Measurements from ENCODE around the gene PPP6R1. TPM values are rescaled to one million over a fixed set of nuclear protein-coding genes. Genes with fewer than 3 reads are reported as not detected.

PPP6R1 gene
- total and polyA plus RNA-seq, 2 experiments from 2014 or later = 37.1 to 76.0 TPM

- no peak overlapping the region for H2AFZ ChIP-seq
- no peak overlapping the region for H3K4me3 ChIP-seq
- DNase-seq (ENCODE audit: low spot score) = no peak
- H3K9me3 ChIP-seq (ENCODE audit: low read depth) = no peaks in the 10 kb centered on the region
- H3K27me3 ChIP-seq = no peaks in the 10 kb centered on the region
- H3K27ac ChIP-seq = no peak overlapping the region
- TF ChIP-seq CTCF (IDR thresholded peaks at IDR 0.05; ENCODE audit: poor library complexity) = no peak
- no peak for TF ChIP-seq EZH2phosphoT487 (IDR thresholded peaks at IDR 0.05; ENCODE audit: low read depth, severe bottlenecking, unreplicated experiment)
- TF ChIP-seq EZH2 (IDR thresholded peaks at IDR 0.05; ENCODE audit: borderline replicate concordance) = no peak
- no peaks in the 10 kb centered on the region for H3K79me2 ChIP-seq
- H4K20me1 ChIP-seq (ENCODE audit: insufficient read depth, poor library complexity, severe bottlenecking) = no peaks in the 10 kb centered on the region
- no peaks in the 10 kb centered on the region for H3K4me1 ChIP-seq (ENCODE audit: insufficient read depth)
- no peak overlapping the region for H3K4me2 ChIP-seq
- no peaks in the 10 kb centered on the region for H3K36me3 ChIP-seq (replicated peaks; ENCODE audit: insufficient read depth, low read depth)
- 98% methylated on average over 8 of the region's 8 CpGs for WGBS (ENCODE audit: low lambda C conversion rate, missing lambda C conversion rate)
- H3K9me2 ChIP-seq (replicated peaks; ENCODE audit: insufficient read depth) = no peaks in the 10 kb centered on the region
Measured at GRCh38 chr19:55269299-55269698, 10.5 kb upstream of the PPP6R1 start.

GRCh38 chr19:55266840-55267239, 8.0 kb upstream of the PPP6R1 start:
- WGBS (ENCODE audit: low lambda C conversion rate, missing lambda C conversion rate) = 98% methylated on average over 4 of the region's 4 CpGs
- DNase-seq (ENCODE audit: low spot score) = no peak
- no peaks in the 10 kb centered on the region for H3K36me3 ChIP-seq (replicated peaks; ENCODE audit: insufficient read depth, low read depth)

GRCh38 chr19:55266404-55266803, 7.6 kb upstream of the PPP6R1 start:
- H2AFZ ChIP-seq = no peak overlapping the region
- no peaks in the 10 kb centered on the region for H3K9me3 ChIP-seq (ENCODE audit: low read depth)
- H3K4me3 ChIP-seq = no peak overlapping the region
- WGBS (ENCODE audit: low lambda C conversion rate, missing lambda C conversion rate) = 97% methylated on average over 3 of the region's 3 CpGs
- no peak for DNase-seq (ENCODE audit: low spot score)
- H3K27ac ChIP-seq = no peak overlapping the region
- H4K20me1 ChIP-seq (ENCODE audit: insufficient read depth, poor library complexity, severe bottlenecking) = no peaks in the 10 kb centered on the region
- no peaks in the 10 kb centered on the region for H3K4me1 ChIP-seq (ENCODE audit: insufficient read depth)
- H3K9me2 ChIP-seq (replicated peaks; ENCODE audit: insufficient read depth) = no peaks in the 10 kb centered on the region
- no peaks in the 10 kb centered on the region for H3K79me2 ChIP-seq
- TF ChIP-seq EZH2phosphoT487 (IDR thresholded peaks at IDR 0.05; ENCODE audit: low read depth, severe bottlenecking, unreplicated experiment) (no peak), EZH2 (IDR thresholded peaks at IDR 0.05; ENCODE audit: borderline replicate concordance) (no peak), CTCF (IDR thresholded peaks at IDR 0.05; ENCODE audit: poor library complexity) (no peak)
- no peaks in the 10 kb centered on the region for H3K36me3 ChIP-seq (replicated peaks; ENCODE audit: insufficient read depth, low read depth)
- no peak overlapping the region for H3K4me2 ChIP-seq
- no peaks in the 10 kb centered on the region for H3K27me3 ChIP-seq

More at GRCh38 chr19:55266840-55267239, 8.0 kb upstream of the PPP6R1 start:
- no peak overlapping the region for H3K4me2 ChIP-seq
- H3K79me2 ChIP-seq = no peaks in the 10 kb centered on the region
- no peaks in the 10 kb centered on the region for H3K9me2 ChIP-seq (replicated peaks; ENCODE audit: insufficient read depth)
- no peak overlapping the region for H3K4me3 ChIP-seq
- no peaks in the 10 kb centered on the region for H4K20me1 ChIP-seq (ENCODE audit: insufficient read depth, poor library complexity, severe bottlenecking)
- H3K27ac ChIP-seq = no peak overlapping the region
- no peak overlapping the region for H2AFZ ChIP-seq
- H3K9me3 ChIP-seq (ENCODE audit: low read depth) = no peaks in the 10 kb centered on the region
- H3K27me3 ChIP-seq = no peaks in the 10 kb centered on the region
- H3K4me1 ChIP-seq (ENCODE audit: insufficient read depth) = no peaks in the 10 kb centered on the region
- no peak for TF ChIP-seq EZH2phosphoT487 (IDR thresholded peaks at IDR 0.05; ENCODE audit: low read depth, severe bottlenecking, unreplicated experiment)
- no peak for TF ChIP-seq EZH2 (IDR thresholded peaks at IDR 0.05; ENCODE audit: borderline replicate concordance)
- TF ChIP-seq CTCF (IDR thresholded peaks at IDR 0.05; ENCODE audit: poor library complexity) = no peak

Data from hepatocyte (in vitro differentiated cells).